GM21515 (cell line): ENCODE data around the gene CAPN5.

ENCODE experiments used
- ATAC-seq: cut with Tn5 transposase; IDR thresholded peaks from one replicate; pipeline ENCODE4 v1.9.1; 2021; ENCODE audit not compliant: unreplicated experiment

Gene CAPN5

DNA sequence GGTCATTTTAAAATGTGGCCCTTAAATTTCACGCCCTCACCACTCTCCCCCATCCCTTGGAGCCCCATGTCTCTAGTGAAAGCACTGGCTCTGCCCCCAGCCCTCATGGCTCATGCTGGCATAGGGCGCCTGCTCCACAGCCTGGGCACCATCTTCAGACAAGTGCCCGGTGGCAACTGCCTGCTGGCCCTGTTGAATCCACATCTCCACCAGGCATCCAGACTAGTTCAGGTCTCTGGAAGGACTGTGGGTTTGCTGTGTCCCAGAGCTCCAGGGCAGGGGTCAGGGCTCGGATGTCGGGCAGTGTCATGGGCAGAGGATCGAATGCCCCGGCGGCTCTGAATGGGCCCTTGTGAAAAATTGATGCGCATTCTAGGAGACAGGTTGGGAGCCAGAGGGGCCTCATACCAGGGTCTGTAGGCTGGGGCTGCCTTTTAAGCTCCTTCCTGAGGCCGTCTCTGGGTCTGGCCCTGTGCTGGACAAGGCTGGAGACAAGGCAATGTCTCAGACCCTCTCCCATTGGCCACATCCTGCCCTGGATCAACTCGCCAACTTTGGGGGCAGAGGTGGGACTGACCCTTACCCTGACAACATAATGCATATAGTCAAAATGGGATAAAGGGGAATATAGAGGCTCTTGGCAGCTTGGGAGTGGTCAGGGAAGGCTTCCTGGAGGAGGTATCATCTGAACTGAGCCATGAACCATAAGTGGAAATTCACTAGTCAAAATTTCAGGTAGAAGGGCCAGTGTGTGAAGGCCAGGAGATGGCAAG, 62.5 kb downstream of the CAPN5 start:
- ATAC-seq, result no peak

DNA sequence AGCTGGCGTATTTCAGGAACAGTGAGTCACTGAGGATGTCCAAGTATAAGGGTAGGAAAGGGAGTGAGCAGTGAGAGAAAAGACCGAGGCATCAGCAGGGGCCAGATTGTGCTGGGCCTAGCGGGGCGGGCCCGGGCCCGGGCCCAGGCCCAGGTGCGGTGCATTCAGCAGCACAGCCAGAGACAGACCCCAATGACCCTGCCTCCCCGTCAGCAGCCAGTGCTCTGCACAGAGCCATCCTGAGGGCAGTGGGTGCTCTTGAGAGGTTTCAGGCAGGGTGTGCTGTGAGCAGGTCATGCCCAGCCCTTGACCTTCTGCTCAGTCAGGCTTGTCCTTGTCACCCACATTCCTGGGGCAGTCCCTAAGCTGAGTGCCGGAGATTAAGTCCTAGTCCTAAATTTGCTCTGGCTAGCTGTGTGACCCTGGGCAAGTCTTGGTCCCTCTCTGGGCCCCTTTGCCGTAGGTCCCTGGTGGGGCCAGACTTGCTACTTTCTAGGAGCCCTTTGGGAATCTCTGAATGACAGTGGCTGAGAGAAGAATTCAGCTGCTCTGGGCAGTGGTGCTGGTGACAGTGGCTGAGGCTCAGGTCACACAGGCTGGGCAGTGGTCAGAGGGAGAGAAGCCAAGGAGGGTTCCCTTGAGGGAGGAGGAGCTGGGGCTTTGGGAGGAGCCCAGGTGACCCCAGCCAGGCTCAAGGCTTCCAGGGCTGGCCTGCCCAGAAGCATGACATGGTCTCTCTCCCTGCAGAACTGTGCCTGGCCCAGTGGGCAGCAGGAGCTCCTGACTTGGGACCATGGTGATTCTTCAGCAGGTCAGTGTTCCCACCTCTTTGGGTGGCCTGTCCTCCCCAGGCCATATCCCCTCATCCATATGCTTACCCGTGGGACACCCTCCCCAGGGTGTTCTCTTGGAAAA, 63.3 kb downstream of the CAPN5 start:
- ATAC-seq, result no peak

DNA sequence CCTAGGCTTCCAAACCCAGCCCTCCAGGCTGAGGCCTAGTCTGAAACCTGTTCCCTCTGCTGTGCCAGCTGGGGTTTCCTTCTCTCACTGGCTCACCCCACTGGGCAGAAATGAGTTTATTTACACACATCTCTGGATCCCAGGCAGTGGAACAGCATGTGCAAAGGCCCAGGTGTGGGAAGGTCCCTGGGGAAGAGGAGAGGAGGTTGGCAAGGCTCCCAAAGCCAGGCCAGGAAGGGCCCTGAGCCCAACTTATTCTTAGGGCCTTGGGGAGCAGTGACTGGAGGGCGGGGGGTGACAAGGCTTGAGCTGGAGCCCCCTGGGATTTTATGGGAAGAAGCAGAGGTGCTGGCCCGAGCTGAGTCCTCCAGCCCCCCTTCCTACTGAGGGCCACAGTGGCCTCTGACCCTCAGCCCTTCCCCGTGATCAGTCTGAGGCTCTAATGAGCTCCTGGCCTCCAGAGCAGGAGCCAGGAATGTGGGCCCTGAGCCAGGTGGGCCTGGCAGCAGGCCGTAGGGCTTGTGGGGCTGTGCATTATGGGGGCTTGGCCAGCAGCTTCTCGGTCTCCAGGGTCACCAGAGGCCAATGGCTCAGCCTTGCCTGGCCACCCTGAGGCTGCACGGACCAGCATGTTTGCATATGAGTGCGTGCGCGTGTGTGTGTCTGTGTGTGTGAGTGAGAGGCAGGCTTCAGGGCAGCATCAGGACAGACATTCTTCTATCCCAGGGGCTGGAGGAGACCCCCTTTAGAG, 64.2 kb downstream of the CAPN5 start:
- ATAC-seq, result no peak

GRCh38 chr11:77131560-77131959, 64.8 kb downstream of the CAPN5 start:
- ATAC-seq, result no peak

DNA sequence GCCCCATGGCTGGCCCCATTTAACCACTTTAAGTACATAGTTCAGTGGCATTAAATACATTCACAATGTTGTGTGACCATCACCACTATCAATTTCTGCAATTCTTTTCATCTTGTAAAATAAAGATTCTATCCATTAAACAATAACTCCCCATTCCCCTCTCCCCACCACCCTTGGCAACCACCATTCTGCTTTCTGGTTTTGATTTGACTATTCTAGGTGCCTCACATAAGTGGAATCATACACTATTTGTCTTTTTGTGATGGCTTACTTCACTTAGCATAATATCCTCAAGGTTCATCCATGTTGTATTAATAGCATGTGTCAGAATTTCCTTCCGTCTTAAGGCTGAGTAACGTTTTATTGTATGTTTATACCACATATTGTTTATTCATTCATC, 68.3 kb downstream of the CAPN5 start:
- no peak for ATAC-seq

DNA sequence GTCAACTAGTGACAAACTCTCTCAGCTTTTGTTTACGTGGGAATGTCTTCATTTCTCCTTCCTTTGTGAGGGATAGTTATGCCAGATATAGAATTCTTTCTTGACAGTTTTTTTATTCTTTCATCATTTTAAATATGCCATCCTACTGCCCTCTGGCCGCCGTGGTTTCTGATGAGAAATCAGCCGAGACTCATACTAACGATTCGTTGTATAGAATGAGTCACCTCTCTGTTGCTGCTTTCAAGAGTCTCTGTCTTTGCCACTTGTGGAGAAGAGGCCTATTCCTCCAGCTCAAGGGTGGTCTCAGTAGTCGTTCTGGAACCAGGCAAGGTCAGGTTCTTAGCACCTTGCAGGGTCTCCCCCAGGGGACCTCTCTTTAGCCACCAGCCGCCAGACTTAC, 69.3 kb downstream of the CAPN5 start:
- ATAC-seq, result no peak

DNA sequence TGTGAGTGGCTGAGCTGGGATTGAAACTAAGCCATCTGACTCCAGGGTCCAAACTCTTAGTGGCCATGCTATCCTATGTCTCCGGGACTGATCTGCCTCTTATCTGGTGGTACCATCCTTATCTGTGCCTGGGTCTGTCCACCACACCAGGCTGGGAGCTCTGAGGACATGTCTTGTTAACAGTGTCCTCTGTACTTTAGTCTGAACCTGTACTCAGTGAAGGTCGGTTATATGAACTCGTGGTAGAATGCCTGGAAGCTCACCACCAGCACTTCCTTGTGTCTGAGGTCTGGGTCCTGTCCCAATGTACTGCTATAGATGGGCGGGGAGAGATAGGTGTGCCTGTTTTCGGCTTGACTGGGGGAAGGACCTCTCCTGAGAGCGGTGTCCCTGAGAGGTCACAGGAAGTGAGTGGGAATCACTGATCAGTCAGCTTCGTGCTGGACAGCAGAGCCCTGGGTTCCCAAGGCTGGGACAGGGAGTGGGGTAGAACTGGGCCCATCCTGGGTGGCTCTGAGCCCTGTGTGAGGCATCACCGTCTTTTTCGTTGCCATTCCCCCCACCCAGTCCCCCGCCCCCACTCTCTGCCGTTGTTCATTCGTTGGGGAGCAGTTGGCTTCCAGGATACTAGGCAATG, 70.1 kb downstream of the CAPN5 start:
- no peak for ATAC-seq

DNA sequence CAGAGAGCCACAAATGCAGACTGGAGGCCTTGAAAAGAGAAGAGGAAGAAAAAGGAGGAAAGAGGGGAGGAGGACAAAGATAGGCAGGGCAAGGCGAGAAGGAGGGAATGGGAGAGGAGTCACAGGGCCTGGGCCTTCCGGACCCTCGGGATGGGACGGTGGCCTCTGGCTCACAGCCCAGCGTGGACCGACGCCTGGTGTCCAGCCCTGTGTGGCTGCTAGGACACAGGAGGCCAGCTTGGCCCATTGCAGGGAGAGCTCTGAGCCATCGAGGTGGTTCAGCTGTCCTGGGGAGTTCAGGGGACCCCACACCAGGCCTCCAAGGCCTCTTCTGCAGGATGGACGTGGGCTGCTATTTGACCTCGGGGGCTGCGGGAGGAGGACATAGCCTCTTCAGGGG, 70.7 kb downstream of the CAPN5 start:
- ATAC-seq, result no peak

- no peak for ATAC-seq
Observed at GRCh38 chr11:77138106-77138649, 71.4 kb downstream of the CAPN5 start.

GRCh38 chr11:77139201-77139600, 72.4 kb downstream of the CAPN5 start:
- ATAC-seq, result no peak

DNA sequence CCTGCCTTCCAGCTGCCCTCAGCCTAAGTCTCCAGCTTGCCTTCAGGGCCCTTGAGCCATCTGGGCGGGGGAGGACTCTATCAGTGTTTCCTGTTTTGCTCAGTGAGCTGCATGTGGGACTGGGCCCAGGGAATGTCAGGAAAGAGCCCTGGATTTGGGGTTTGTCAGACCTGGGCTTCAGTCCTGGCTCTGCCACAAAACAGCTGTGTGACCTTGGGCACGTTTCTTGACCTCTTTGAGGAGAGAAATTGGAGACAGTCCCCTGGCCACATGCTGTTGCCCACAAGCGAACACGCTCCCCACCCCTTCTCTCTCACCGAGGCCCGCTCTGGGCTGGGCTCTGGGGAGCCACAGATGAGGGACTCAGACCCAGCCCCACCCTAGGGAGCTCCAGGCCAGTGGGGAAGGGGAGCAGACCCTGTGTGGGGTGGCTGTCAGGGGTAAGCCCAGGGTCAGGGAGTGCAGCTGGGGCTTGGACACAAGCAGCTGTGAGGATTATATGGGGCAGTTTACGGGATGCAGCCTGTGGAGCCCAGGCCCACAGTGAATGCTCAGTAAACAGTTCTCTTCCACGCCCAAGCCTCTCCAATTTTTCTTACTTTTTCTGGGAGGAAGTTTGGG, 73.6 kb downstream of the CAPN5 start:
- ATAC-seq, result no peak

GRCh38 chr11:77141034-77141433, 74.3 kb downstream of the CAPN5 start:
- ATAC-seq, result no peak

GRCh38 chr11:77141475-77141874, 74.7 kb downstream of the CAPN5 start:
- no peak for ATAC-seq

- no peak for ATAC-seq
Observed at GRCh38 chr11:77142091-77142975, 75.6 kb downstream of the CAPN5 start.

GRCh38 chr11:77143405-77144020, 76.7 kb downstream of the CAPN5 start:
- no peak for ATAC-seq

DNA sequence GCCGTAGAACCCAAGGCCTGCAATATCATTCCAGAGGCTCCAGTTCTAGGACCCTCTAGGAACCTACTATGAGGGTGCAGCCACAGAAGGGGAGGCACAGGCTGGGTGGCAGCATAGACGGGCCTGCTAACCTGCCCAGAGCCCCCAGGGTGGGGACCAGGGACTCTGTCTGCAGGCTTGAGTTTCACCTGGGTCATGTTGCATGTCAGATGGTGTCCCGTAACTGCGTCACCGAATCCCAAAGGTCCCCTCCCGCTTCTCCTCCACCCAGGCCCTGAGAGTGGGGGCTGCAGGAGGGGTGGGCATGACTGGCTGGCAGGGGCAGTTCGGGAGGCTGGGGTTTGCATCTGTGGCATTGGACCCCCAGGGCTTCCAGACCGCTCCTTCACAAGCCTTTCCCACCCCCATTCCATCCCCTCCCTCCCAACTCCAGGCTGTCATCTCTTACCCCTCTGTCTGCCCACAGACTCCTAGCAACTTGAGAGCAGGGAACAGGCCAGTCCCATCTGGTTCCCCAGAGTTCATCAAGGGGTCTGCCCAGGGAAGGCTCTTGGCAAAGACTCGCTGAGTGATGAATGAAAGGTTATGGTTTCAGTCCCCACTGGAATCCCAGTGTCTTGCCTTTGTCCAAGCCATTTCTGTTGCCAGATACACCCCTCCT, 77.6 kb downstream of the CAPN5 start:
- no peak for ATAC-seq

DNA sequence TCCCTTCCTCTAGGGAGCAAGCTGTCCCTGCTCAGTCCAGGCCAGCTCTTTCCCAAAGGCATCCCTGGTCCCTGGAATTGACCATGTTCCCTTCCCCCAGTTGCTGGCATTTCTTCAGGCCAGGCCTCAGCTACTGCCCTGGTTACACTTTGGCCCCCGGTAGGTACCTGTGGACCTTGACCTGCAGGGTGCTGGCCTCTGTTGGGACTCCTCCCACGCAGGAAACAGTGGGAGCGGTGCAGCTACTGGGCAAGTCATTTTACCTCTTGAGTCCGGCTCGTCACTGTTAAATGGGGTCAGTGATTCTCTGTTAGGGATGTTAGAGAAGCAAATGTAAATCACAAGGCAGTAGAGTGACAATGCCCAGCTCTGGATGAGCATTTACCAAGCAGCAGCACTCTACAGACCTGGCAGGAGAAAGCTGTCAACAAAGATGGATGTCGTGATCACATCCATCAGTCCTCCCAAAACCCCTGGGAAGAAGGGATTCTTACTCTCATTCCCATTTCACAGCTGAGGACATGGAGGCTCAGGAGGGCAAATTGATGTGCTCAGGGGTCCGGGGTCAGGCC, 78.2 kb downstream of the CAPN5 start:
- ATAC-seq, result no peak
